ENCODE measurements around the gene UBQLNL. TPM values are rescaled to one million over a fixed set of nuclear protein-coding genes. Genes with fewer than 3 reads are reported as not detected.

UBQLNL gene
- total RNA-seq, 6 donors from 2014 or later, result 0.26 to 5.2 (median 1.3) TPM

GRCh38 chr11:5505363-5506048, 11.0 kb downstream of the UBQLNL start:
- no peaks in the 10 kb centered on the region for H3K4me1 ChIP-seq
- ATAC-seq (ENCODE audit: low FRiP score in 2 of 2), result no peak
- H3K27me3 ChIP-seq, result no peaks in the 10 kb centered on the region
- DNase-seq, result no peak
- 87 to 94% methylated on average over 9 of the region's 9 CpGs for WGBS, 2 donors
- H3K36me3 ChIP-seq, result no peaks in the 10 kb centered on the region
- H3K4me3 ChIP-seq, result no peak overlapping the region
- H3K27ac ChIP-seq, result no peak overlapping the region
- no peaks in the 10 kb centered on the region for H3K9me3 ChIP-seq
- TF ChIP-seq EP300 (IDR thresholded peaks at IDR 0.05) (no peak), POLR2AphosphoS5 (IDR thresholded peaks at IDR 0.05) (no peak), POLR2A (IDR thresholded peaks at IDR 0.05) (no peak)
- TF ChIP-seq, protein P1, sequence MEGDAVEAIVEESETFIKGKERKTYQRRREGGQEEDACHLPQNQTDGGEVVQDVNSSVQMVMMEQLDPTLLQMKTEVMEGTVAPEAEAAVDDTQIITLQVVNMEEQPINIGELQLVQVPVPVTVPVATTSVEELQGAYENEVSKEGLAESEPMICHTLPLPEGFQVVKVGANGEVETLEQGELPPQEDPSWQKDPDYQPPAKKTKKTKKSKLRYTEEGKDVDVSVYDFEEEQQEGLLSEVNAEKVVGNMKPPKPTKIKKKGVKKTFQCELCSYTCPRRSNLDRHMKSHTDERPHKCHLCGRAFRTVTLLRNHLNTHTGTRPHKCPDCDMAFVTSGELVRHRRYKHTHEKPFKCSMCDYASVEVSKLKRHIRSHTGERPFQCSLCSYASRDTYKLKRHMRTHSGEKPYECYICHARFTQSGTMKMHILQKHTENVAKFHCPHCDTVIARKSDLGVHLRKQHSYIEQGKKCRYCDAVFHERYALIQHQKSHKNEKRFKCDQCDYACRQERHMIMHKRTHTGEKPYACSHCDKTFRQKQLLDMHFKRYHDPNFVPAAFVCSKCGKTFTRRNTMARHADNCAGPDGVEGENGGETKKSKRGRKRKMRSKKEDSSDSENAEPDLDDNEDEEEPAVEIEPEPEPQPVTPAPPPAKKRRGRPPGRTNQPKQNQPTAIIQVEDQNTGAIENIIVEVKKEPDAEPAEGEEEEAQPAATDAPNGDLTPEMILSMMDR (IDR thresholded peaks at IDR 0.05), result no peak

- no peaks in the 10 kb centered on the region for H3K4me1 ChIP-seq
- DNase-seq (no peak), ATAC-seq (ENCODE audit: low FRiP score in 2 of 2) (no peak)
- 81 to 91% methylated on average over 2 of the region's 2 CpGs for WGBS, 2 donors
- H3K4me3 ChIP-seq, result no peak overlapping the region
- TF ChIP-seq, protein P1 (IDR thresholded peaks at IDR 0.05), result no peak
- no peak for TF ChIP-seq EP300 (IDR thresholded peaks at IDR 0.05)
- no peak for TF ChIP-seq POLR2A (IDR thresholded peaks at IDR 0.05)
- no peak for TF ChIP-seq POLR2AphosphoS5 (IDR thresholded peaks at IDR 0.05)
- H3K27me3 ChIP-seq, result no peaks in the 10 kb centered on the region
- no peaks in the 10 kb centered on the region for H3K36me3 ChIP-seq
- no peak overlapping the region for H3K27ac ChIP-seq
- H3K9me3 ChIP-seq, result no peaks in the 10 kb centered on the region
These were observed 12.0 kb downstream of the UBQLNL start for GRCh38 chr11:5504403-5504921.

- ATAC-seq (ENCODE audit: low FRiP score in 2 of 2), result no peak
- Histone ChIP-seq H3K4me1 (no peaks in the 10 kb centered on the region), H3K4me3 (no peak overlapping the region), H3K27ac (no peak overlapping the region), H3K36me3 (no peaks in the 10 kb centered on the region), H3K27me3 (no peaks in the 10 kb centered on the region), H3K9me3 (no peaks in the 10 kb centered on the region)
- WGBS, 2 donors, result 72 to 80% methylated on average over 6 of the region's 6 CpGs
- no peak for DNase-seq
- TF ChIP-seq, protein P1 (IDR thresholded peaks at IDR 0.05), result no peak
- TF ChIP-seq POLR2AphosphoS5 (IDR thresholded peaks at IDR 0.05), result no peak
- no peak for TF ChIP-seq POLR2A (IDR thresholded peaks at IDR 0.05)
- no peak for TF ChIP-seq EP300 (IDR thresholded peaks at IDR 0.05)
These were observed 16.1 kb downstream of the UBQLNL start for GRCh38 chr11:5500393-5500801.

GRCh38 chr11:5499671-5500070, 16.8 kb downstream of the UBQLNL start:
- Histone ChIP-seq H3K4me1 (no peaks in the 10 kb centered on the region), H3K36me3 (no peaks in the 10 kb centered on the region), H3K4me3 (no peak overlapping the region), H3K27ac (no peak overlapping the region), H3K9me3 (no peaks in the 10 kb centered on the region), H3K27me3 (no peaks in the 10 kb centered on the region)
- ATAC-seq (ENCODE audit: low FRiP score in 2 of 2) (no peak), DNase-seq (no peak)
- no peak for TF ChIP-seq POLR2A (IDR thresholded peaks at IDR 0.05)
- TF ChIP-seq POLR2AphosphoS5 (IDR thresholded peaks at IDR 0.05), result no peak
- TF ChIP-seq, protein P1 (IDR thresholded peaks at IDR 0.05), result no peak
- 54 to 67% methylated on average over 2 of the region's 2 CpGs for WGBS, 2 donors
